K562 (cell line): ENCODE measurements around the gene AKT1. TPM values are rescaled to one million over a fixed set of nuclear protein-coding genes. Genes with fewer than 3 reads are reported as not detected.

Source experiments
- ATF1 ChIP-seq, 2 experiments: fragments of 450-650 bp in 1 of 2; IDR thresholded peaks; 2 replicates each; pipeline ENCODE4 v1.6.1; 2016; ENCODE audit warnings: missing compliant biosample characterization in 1 of 2, missing genetic modification characterization in 1 of 2
- CREM ChIP-seq: IDR thresholded peaks from 2 replicates; pipeline ENCODE4 v1.6.1; 2014; ENCODE audit warnings: antibody characterized with exemption, low read depth
- HCFC1 ChIP-seq: IDR thresholded peaks from 2 replicates; pipeline ENCODE4 v1.6.1; 2012; ENCODE audit warnings: low read depth, low read length, improper control_type of control experiment
- HNRNPL ChIP-seq: fragments of 200-400 bp; formaldehyde crosslinking; IDR thresholded peaks from 2 replicates; pipeline ENCODE4 v1.6.1; 2017; ENCODE audit warnings: low read depth, mild to moderate bottlenecking, low read length
- KDM4B ChIP-seq, 2 experiments: fragments of 450-650 bp in 1 of 2; sonication (generic) in 1 of 2; IDR thresholded peaks; 2 replicates each; pipeline ENCODE4 v1.6.1; 2016 to 2017; ENCODE audit warnings: borderline replicate concordance in 2 of 2, antibody characterized with exemption in 1 of 2, low read depth in 1 of 2, mild to moderate bottlenecking in 1 of 2
- NR2C2 ChIP-seq, 2 experiments: fragments of 200-800 bp in 1 of 2; sonication (Bioruptor generic) in 1 of 2; sonication (generic) in 1 of 2; formaldehyde crosslinking in 1 of 2; IDR thresholded peaks; 2 replicates each; pipeline versions ENCODE4 v1.6.1 to v1.8.0; 2016 to 2022; ENCODE audit warnings: mild to moderate bottlenecking in 1 of 2, missing compliant biosample characterization in 1 of 2, missing genetic modification characterization in 1 of 2, missing genetic modification reagents in 1 of 2
- PHF20 ChIP-seq: fragments of 450-650 bp; IDR thresholded peaks from 2 replicates; pipeline ENCODE4 v1.6.1; 2018; ENCODE audit not compliant: partially characterized antibody
- RBM15 ChIP-seq: fragments of 200-400 bp; formaldehyde crosslinking; IDR thresholded peaks from 2 replicates; pipeline ENCODE4 v1.6.1; 2018; ENCODE audit warnings: mild to moderate bottlenecking, low read length, moderate library complexity; ENCODE audit not compliant: insufficient read depth
- RFX1 ChIP-seq: fragments of 450-650 bp; IDR thresholded peaks from 2 replicates; pipeline ENCODE4 v1.6.1; 2016; ENCODE audit warnings: mild to moderate bottlenecking, moderate library complexity
- XRCC4 ChIP-seq: IDR thresholded peaks from one replicate; pipeline ENCODE4 v1.6.1; 2011; ENCODE audit not compliant: insufficient read depth, insufficient read length; ENCODE audit errors: extremely low read depth
- ZFX ChIP-seq: sonication (generic); formaldehyde crosslinking; IDR thresholded peaks from 2 replicates; pipeline ENCODE4 v1.8.0; 2022; ENCODE audit warnings: mild to moderate bottlenecking, missing genetic modification reagents, moderate library complexity
- ZNF436 ChIP-seq: fragments of 250-450, 450-650 bp; sonication (Bioruptor Pico); formaldehyde crosslinking; IDR thresholded peaks from 2 replicates; pipeline ENCODE4 v1.7.0; 2020; ENCODE audit warnings: mild to moderate bottlenecking
- ZNF766 ChIP-seq: fragments of 200-800 bp; sonication (Bioruptor generic); conservative IDR thresholded peaks from 2 replicates; pipeline ENCODE4 v1.6.1; 2016; ENCODE audit warnings: missing genetic modification characterization, missing compliant biosample characterization
- polyA plus RNA-seq, 8 experiments: library from polyadenylated mRNA; depleted of rRNA in 4 of 8; stranded (reverse) in 5 of 8; unstranded in 3 of 8; fragments of >200 nt; fragmentation: Nextera tagmentation in 2 of 8; fragmentation: Illumina TruSeq in 1 of 8; extraction: Ambion mirVana in 2 of 8; extraction: Trizol in 1 of 8; gene quantifications; 2 replicates each; pipeline versions ENCODE4 v1.2.1 to v1.2.3, GENCODE V29; 2011 to 2014; ENCODE audit warnings: inconsistent platforms in 1 of 8, missing spikeins in 1 of 8
- total RNA-seq, 7 experiments: library from RNA; depleted of rRNA in 6 of 7; stranded (reverse); fragments of >200 nt in 6 of 7; fragmentation: Illumina TruSeq in 2 of 7; extraction: Trizol in 2 of 7; gene quantifications; 2 replicates each; pipeline versions ENCODE4 v1.2.1 to v1.2.3, GENCODE V29; 2011 to 2021; ENCODE audit warnings: low replicate concordance in 1 of 7
- TF ChIP-seq, protein P1 (sequence below), 2 experiments: fragments of 200-800 bp in 1 of 2; sonication (Bioruptor generic) in 1 of 2; sonication (generic) in 1 of 2; formaldehyde crosslinking in 1 of 2; IDR thresholded peaks in 1 of 2; conservative IDR thresholded peaks in 1 of 2; 2 replicates each; pipeline versions ENCODE4 v1.5.0 to v1.6.1; 2016 to 2020; ENCODE audit warnings: missing compliant biosample characterization in 1 of 2, missing genetic modification characterization in 1 of 2, missing genetic modification reagents in 1 of 2
- TF ChIP-seq, protein P2 (sequence below), 3 experiments: fragments of 200-800 bp in 1 of 3; sonication (Bioruptor generic) in 1 of 3; sonication (generic) in 1 of 3; formaldehyde crosslinking in 1 of 3; IDR thresholded peaks; 2 replicates each; pipeline versions ENCODE4 v1.6.1 to v1.8.0; 2016 to 2022; ENCODE audit warnings: mild to moderate bottlenecking in 2 of 3, missing compliant biosample characterization in 2 of 3, missing genetic modification characterization in 2 of 3, missing genetic modification reagents in 1 of 3
- TF ChIP-seq, protein P3 (sequence below): IDR thresholded peaks from 2 replicates; pipeline ENCODE4 v1.6.1; 2011; ENCODE audit not compliant: insufficient read length; ENCODE audit errors: extremely low read depth
- TF ChIP-seq, protein P4 (sequence below): fragments of 200-800 bp; sonication (Bioruptor generic); IDR thresholded peaks from 2 replicates; pipeline ENCODE4 v1.6.1; 2017; ENCODE audit warnings: missing genetic modification characterization, missing compliant biosample characterization
- TF ChIP-seq, protein P5 (sequence below), 3 experiments: IDR thresholded peaks in 2 of 3; conservative IDR thresholded peaks in 1 of 3; 2 replicates each; pipeline ENCODE4 v1.5.1; 2011 to 2012; ENCODE audit warnings: low read length in 3 of 3, mild to moderate bottlenecking in 3 of 3, control low read depth in 2 of 3, improper control_type of control experiment in 1 of 3, inconsistent platforms in 1 of 3, low read depth in 1 of 3, mixed read lengths in 1 of 3, moderate library complexity in 1 of 3; ENCODE audit not compliant: insufficient read depth in 2 of 3

Gene AKT1
- total and polyA plus RNA-seq, 9 of the 15 experiments (the other 6 are each of a cell fraction or from before 2014, with no cell fraction given), result 0.49 to 132 (median 75.1) TPM

DNA sequence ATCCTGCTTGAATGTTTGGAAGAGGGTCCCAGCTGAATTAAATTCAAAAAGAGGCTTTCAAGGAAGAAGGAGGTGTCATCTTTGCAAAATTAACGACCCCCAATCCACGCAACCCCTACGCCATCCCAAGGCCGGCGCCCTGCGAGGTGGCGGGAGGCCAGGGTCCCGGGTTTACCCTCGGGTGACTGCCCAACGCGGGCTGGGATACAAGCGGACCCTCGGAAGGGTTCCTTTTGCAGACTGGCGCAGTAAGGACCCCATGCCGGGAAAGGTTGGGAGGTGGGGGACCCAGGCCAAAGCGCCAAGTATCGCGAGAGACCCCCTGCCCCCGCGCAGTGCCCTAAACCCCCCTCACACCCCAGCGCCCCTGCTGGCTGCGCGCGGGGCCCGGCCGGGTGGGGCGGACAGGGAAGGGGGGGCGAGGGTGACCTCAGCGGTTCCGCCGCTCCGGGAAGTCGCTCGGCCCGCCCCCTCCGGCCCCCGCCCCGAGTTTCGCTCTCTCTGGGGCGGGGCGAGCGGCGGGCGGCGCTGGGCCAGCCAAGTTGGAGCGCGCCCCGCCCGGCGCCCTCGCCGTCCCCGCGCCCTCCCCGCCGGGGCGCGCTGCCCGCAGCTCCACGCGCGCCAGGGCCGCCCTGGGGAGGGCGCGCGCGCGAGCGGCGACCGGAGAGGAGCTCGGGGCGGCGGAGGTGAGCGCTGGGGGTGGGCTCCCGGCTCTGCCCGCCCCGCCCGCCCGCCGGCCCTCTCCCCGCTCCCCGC lies 4.6 kb upstream of the AKT1 start (continued):
- TF ChIP-seq, protein P1, sequence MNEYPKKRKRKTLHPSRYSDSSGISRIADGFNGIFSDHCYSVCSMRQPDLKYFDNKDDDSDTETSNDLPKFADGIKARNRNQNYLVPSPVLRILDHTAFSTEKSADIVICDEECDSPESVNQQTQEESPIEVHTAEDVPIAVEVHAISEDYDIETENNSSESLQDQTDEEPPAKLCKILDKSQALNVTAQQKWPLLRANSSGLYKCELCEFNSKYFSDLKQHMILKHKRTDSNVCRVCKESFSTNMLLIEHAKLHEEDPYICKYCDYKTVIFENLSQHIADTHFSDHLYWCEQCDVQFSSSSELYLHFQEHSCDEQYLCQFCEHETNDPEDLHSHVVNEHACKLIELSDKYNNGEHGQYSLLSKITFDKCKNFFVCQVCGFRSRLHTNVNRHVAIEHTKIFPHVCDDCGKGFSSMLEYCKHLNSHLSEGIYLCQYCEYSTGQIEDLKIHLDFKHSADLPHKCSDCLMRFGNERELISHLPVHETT (CRISPR knock-in tag; conservative IDR thresholded peaks at IDR 0.05 in 1 of 2, IDR thresholded peaks at IDR 0.05 in 1 of 2), result peak in 1 of 2 experiments; percentile 95; a peak in 2 of 4 replicates
- TF ChIP-seq, protein P2, sequence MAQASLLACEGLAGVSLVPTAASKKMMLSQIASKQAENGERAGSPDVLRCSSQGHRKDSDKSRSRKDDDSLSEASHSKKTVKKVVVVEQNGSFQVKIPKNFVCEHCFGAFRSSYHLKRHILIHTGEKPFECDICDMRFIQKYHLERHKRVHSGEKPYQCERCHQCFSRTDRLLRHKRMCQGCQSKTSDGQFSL (CRISPR knock-in tag; IDR thresholded peaks at IDR 0.05), result peak; percentile 96
- TF ChIP-seq, protein P2 (tag; IDR thresholded peaks at IDR 0.05), result peak in 1 of 2 experiments; percentile 92; a peak in 2 of 4 replicates
- no peak for TF ChIP-seq RFX1
- 0 out of 2 replicates have a peak, but pooled peaks have one; percentile 38 for TF ChIP-seq ZNF766 (CRISPR knock-in tag)
- peak in 1 of 2 experiments; percentile 94; a peak in 2 of 4 replicates for TF ChIP-seq KDM4B (IDR thresholded peaks at IDR 0.05; ENCODE audit: borderline replicate concordance in 2 of 2, low read depth in 1 of 2)
- no peak for TF ChIP-seq XRCC4
- TF ChIP-seq, protein P3, sequence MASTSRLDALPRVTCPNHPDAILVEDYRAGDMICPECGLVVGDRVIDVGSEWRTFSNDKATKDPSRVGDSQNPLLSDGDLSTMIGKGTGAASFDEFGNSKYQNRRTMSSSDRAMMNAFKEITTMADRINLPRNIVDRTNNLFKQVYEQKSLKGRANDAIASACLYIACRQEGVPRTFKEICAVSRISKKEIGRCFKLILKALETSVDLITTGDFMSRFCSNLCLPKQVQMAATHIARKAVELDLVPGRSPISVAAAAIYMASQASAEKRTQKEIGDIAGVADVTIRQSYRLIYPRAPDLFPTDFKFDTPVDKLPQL, result no peak
- TF ChIP-seq HCFC1, result peak; percentile 37
- no peak for TF ChIP-seq PHF20
- TF ChIP-seq CREM, result peak; percentile 45
- TF ChIP-seq RBM15, result no peak
- TF ChIP-seq ZFX (CRISPR knock-in tag), result peak; percentile 58
- TF ChIP-seq NR2C2 (CRISPR knock-in tag; IDR thresholded peaks at IDR 0.05), result no peak
- peak; percentile 54; the same call in 1 of the 2 replicates for TF ChIP-seq NR2C2 (tag; IDR thresholded peaks at IDR 0.05)
- TF ChIP-seq, protein P4, sequence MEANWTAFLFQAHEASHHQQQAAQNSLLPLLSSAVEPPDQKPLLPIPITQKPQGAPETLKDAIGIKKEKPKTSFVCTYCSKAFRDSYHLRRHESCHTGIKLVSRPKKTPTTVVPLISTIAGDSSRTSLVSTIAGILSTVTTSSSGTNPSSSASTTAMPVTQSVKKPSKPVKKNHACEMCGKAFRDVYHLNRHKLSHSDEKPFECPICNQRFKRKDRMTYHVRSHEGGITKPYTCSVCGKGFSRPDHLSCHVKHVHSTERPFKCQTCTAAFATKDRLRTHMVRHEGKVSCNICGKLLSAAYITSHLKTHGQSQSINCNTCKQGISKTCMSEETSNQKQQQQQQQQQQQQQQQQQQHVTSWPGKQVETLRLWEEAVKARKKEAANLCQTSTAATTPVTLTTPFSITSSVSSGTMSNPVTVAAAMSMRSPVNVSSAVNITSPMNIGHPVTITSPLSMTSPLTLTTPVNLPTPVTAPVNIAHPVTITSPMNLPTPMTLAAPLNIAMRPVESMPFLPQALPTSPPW (CRISPR knock-in tag), result peak; percentile 99
- TF ChIP-seq, protein P5, sequence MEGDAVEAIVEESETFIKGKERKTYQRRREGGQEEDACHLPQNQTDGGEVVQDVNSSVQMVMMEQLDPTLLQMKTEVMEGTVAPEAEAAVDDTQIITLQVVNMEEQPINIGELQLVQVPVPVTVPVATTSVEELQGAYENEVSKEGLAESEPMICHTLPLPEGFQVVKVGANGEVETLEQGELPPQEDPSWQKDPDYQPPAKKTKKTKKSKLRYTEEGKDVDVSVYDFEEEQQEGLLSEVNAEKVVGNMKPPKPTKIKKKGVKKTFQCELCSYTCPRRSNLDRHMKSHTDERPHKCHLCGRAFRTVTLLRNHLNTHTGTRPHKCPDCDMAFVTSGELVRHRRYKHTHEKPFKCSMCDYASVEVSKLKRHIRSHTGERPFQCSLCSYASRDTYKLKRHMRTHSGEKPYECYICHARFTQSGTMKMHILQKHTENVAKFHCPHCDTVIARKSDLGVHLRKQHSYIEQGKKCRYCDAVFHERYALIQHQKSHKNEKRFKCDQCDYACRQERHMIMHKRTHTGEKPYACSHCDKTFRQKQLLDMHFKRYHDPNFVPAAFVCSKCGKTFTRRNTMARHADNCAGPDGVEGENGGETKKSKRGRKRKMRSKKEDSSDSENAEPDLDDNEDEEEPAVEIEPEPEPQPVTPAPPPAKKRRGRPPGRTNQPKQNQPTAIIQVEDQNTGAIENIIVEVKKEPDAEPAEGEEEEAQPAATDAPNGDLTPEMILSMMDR (IDR thresholded peaks at IDR 0.05 in 2 of 3, conservative IDR thresholded peaks at IDR 0.05 in 1 of 3; ENCODE audit: insufficient read depth in 2 of 3, low read depth in 1 of 3, low read length in 3 of 3), result peak; percentile 20 to 55 (median 47); a peak in 3 of 6 replicates
- TF ChIP-seq HNRNPL, result no peak
- no peak for TF ChIP-seq ZNF436 (CRISPR knock-in tag)
- no peak for TF ChIP-seq ATF1 (CRISPR knock-in tag; IDR thresholded peaks at IDR 0.05)
- TF ChIP-seq ATF1 (tag; IDR thresholded peaks at IDR 0.05), result peak; percentile 15; the same call in 1 of the 2 replicates
